Hematopoietic multipotent progenitor cell (in vitro differentiated cells): ENCODE results near the gene STARD4. TPM values are rescaled to one million over a fixed set of nuclear protein-coding genes. Genes with fewer than 3 reads are reported as not detected.

Experiments used
- DNase-seq, 3 donors: peaks; one replicate each; pipeline ENCODE4 v3.0.0-alpha.2; 2011 to 2015; ENCODE audit warnings: low read depth in 2 of 3, low spot score in 2 of 3
- total RNA-seq: library from RNA; depleted of rRNA; stranded (reverse); fragments of >200 nt; gene quantifications from one replicate; pipeline ENCODE4 v1.2.3, GENCODE V29; 2012

Gene STARD4
- total RNA-seq, 1 donor: 14.8 TPM

DNA sequence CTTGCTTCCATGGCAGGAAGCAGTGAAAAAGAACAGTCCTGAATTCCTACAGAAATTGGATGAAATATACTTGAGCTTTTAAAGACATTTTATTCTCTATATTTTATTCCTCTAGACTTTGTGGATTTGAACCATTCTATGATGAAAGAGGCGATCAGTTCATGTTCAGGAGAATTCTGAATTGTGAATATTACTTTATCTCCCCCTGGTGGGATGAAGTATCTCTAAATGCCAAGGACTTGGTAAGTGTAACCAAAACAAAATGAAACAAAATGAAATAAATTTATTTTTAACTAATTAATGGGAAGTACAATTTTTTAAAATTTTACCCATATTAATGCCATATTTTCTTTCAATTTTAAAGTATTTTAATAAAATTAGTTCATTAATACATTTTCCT, 34.1 kb downstream of the STARD4 start:
- DNase-seq: no peak

DNA sequence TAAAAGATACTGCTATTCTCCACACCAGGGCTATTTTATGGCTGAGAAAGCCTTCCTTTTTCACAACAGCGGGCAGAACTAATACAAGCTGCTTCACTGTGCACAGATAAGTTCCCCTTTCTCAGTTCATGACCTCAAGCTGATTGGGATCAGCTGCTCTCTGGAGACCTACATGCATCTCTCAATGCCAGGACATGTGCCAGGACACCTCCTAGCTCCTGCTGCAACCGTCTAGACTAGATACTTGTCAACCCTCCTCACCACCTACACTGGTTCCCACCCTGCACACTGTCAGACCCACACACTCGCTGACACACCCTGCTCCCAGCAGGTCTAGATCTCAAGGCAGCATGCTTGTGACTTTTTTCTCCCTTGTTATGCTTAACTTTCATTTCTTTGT, 39.8 kb downstream of the STARD4 start:
- peak in 1 of 3 donors; percentile 40 for DNase-seq

DNA sequence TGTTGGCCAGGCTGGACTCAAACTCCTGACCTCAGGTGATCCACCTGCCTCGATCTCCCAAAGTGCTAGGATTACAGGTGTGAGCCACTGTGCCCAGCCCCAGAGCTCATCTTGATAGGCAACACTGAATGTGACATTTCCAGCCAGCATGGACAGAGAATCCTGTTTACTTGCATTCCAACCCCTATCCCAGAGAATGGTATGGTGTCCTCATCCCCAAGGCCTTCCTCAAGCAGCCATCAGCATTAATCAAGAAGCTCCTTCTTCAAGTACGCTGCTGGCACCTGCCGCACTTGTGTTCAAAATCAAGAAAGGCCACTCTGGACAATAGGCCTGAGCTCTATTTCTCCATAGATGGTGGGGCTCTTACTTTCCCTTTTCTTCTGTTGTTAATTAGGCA, 40.2 kb downstream of the STARD4 start:
- no peak for DNase-seq

DNA sequence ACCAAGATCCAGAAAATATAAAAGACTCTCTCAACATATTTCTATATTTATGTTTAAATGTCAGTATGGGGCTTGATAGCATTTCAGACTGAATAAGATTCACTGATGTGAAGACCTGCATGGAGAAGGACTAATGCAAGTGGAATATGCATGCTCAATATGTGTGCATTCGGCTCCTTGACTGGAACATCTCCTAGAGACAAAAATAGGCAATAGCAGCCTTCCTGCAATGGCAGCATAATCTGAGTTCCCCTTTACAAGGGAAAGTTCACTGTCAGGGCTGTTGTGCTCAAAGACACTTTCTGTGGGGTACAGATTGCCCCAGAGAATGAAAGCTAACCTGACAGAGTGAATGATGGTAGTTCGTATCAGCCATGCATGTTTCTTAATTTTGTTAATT, 42.4 kb downstream of the STARD4 start:
- no peak for DNase-seq

DNA sequence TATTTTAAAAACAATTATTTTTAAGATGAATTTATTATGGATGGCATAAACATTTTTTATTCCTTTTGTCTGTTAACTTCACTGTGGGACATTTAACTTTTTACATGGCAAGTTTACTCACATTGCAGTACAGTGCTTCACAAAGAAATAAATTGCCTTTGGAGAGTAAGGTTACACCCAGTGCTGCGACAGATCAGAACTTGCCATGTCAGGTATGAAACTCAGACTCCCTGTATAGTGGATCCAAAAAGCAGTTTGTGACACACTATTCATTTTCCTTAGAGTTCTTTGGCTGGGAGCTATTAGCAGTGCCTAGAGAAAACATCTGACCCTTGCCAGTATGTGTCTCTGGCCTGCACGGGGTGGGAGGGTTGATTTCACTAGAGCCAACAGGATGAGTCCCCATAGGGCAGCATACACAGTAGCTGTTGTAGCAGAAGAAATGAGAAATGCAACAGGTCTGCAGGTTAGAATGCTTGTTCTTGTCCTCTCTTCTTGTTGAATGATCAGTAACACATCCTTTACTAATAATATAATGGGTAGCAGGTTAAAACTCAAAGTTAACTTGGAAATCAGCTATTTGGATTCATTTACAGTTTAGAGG, 42.9 kb downstream of the STARD4 start:
- no peak for DNase-seq

DNA sequence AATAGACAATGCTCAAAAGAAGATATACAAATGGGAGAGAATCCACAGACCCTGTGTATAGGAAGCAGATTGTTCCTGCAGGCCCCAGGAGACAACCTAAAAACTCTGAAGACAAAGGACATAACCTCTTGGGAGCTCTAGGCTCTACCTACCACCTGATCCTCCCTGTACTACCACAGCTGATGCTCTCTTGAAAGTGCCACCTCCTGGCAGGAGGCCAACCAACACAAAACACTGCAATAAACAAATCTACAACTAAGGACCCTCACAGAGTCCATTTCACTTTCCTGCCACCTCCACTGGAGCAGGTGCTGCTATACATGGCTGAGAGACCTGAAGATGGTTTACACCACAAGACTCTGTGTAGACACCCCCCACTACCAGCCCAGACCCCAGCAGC, 49.0 kb downstream of the STARD4 start:
- no peak for DNase-seq

DNA sequence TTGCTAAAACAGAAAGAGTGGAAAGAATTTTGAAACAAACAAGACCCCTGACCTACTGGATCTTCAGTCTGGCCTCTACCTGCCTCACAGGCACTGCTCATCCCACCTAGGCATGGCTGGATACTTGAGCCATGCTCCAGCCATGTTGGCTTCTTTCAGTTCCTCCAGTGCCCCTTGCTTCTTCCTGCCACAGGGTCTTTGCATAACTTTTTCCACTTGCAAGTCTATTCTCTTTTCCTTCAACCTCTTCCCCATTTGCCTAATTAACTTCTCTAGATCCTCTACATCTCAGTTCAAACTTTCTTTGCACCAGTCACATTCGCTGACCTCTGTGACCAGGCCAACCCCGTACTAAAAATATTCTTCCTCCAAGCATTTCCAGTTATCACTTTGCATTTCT, 50.4 kb downstream of the STARD4 start:
- DNase-seq: no peak

DNA sequence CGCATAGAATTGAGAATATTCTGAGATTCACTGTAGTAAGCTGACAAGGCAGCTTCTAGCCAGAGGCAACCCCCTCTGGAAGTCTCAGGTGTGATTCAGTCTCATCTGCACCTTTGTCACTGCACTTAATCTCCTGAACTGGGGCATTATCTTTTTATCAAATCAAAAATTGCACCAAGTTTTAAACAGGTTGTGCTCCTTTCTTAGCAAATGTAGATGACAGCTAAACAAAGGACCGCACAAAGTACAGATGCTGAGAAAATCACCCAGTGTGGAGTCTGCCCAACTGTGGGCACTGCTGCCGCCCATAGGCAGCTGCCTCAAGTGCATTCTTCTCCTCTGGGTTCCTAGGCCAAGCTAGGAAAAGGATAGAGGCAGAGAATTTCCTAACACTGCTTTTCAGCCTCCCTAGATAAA, 51.1 kb downstream of the STARD4 start:
- no peak for DNase-seq

DNA sequence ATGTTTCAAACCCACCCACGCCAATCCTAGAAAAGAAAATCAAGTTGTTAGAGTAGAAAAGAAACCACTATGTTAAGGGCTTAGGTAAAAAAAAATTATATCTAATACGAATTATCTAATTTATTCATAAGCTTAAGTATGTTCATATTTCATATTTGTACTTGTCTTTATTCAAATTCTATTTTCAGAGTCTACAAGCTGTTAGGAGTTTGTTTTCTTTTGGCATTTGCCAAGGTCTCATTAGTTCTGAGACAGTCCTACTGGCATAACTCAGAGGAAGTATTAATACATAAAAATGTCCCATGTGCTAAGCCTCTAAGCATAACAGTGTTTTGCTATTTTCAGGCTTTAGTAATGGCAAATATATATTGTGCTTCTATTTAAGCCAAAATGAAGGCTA, 57.6 kb downstream of the STARD4 start:
- no peak for DNase-seq

DNA sequence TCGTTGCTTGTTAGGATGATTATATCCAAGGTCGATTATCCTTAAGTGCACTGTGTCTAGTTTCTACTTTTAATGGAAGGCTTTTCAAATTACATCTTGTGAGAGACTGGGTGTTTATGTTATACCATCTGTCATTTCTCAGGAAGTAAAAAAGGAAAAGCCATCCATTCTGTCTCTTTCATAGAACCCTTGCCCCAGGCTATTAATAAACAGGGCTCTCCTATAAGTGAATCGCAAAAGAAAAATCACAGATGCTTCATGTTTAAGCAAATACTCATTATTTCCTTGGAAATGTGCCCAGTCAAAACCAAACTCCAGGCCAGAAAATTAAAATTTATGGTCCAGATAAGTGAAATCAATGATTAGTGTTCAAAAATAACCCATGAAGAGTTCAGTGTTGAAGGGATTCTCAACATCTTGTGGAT, 58.1 kb downstream of the STARD4 start:
- no peak for DNase-seq

DNA sequence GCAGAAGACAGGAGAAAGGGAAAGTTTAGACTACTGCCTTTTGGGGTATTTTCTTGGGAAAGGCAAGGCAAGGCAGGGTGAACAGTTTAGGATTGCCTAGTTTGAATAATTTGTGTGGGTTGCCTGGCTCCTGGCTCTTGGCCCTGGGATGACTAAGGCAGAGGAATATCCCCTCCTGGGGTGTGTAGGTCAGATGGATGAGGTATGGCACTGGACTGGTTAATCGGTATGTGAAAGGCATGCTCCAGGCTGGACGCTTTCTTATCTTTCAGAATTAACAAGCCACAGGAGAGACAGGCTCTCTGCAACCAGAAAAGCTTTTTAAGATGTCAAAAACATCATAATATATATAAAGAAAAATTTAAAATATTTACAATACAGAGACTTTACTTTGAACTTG, 58.6 kb downstream of the STARD4 start:
- no peak for DNase-seq

DNA sequence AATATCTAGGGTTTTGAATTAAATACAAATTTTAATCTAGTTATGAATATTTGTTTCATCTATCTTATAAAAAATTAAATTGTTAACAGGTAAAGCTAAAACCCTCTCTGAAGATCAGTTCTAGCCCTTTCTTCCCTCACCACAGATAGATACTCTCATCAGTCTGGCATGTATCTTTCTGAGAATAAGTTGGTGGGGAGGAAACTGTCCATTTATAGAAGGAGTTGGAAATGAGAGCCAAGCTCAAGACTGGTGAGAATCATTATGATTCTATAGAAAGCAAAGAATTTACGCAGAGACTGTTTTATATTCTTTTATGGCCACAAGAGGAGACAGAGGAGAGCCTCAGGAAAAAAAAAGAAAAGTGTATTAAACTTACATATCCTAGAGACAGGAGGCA, 59.0 kb downstream of the STARD4 start:
- DNase-seq: no peak

DNA sequence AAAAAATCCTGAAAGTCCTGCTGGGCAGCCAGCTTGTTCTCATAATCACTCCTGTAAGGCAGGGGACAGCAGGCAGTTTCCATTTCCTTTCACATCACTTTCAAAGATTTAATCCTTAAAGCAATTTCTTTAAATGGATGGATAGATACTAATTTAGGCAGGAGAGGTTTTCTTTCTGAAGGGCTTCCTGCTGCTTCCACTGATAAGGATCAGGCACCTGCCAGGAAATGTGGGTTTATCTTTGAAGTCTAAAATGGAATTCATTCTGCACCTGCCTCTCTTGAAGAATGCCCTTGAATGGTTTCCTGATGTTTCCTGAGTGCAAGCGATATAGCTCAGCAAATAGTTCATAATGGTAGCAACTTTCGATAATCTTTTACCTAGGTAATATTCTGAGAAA, 64.5 kb downstream of the STARD4 start:
- no peak for DNase-seq

DNA sequence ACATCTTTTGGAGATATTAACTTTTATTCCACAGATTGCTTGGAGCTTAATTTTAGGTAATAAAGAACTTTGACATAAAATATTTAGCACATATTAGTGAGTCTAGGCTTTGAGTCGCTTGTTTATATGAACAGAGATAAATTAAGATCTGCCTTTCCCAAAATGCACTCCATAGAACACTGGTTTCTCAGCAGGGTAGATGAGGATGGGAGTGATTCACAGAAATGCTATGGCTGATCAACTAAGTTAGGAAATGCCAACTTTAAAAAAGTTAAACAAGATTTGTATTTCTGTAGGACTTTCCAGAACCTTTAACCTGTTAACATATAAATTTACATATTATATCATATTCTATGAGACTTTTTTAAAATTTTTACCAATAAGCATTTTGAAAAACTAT, 65.2 kb downstream of the STARD4 start:
- no peak for DNase-seq

Other genes starting within 250 kb of the STARD4 start
- gene NREP, start 244.7 kb upstream of the STARD4 start, total RNA-seq: 67.3 TPM